ENCODE data around the gene DBT.
"Not testable (repeated sequence)": the region's sequence is repeated elsewhere in the genome, so short reads cannot be mapped to it uniquely, and the experiment has no call there.

DNA sequence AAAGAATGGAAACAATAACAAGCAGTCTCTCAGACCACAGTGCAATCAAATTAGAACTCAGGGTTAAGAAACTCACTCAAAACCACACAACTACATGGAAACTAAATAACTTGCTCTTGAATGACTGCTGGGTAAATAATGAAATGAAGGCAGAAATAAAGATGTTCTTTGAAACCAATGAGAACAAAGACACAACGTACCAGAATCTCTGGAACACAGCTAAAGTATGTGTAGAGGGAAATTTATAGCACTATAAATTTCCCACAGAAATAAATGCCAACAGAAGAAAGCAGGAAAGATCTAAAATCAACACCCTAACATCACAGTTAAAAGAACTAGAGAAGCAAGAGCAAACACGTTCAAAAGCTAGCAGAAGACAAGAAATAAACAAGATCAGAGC lies 46.9 kb downstream of the DBT start:
- TF ChIP-seq, protein P1, sequence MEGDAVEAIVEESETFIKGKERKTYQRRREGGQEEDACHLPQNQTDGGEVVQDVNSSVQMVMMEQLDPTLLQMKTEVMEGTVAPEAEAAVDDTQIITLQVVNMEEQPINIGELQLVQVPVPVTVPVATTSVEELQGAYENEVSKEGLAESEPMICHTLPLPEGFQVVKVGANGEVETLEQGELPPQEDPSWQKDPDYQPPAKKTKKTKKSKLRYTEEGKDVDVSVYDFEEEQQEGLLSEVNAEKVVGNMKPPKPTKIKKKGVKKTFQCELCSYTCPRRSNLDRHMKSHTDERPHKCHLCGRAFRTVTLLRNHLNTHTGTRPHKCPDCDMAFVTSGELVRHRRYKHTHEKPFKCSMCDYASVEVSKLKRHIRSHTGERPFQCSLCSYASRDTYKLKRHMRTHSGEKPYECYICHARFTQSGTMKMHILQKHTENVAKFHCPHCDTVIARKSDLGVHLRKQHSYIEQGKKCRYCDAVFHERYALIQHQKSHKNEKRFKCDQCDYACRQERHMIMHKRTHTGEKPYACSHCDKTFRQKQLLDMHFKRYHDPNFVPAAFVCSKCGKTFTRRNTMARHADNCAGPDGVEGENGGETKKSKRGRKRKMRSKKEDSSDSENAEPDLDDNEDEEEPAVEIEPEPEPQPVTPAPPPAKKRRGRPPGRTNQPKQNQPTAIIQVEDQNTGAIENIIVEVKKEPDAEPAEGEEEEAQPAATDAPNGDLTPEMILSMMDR (IDR thresholded peaks at IDR 0.05): not testable (repeated sequence)
- not testable (repeated sequence) for TF ChIP-seq POLR2A (IDR thresholded peaks at IDR 0.05)

Data from right lobe of liver (tissue), 4 donors.